GM18507 (cell line): ENCODE data around the gene PCID2.
"Not testable (repeated sequence)": the region's sequence is repeated elsewhere in the genome, so short reads cannot be mapped to it uniquely, and the experiment has no call there.

ENCODE experiments used
- DNase-seq: peaks from one replicate; pipeline ENCODE4 v3.0.0; 2011; ENCODE audit warnings: low read depth; ENCODE audit not compliant: insufficient read length; ENCODE audit errors: extremely low spot score
- FAIRE-seq: peaks from 2 replicates; lab custom pipeline; 2011; peaks lifted over from hg19 to GRCh38; lab: Jason Lieb, UNC

PCID2 gene

GRCh38 chr13:113170511-113170910, 38.0 kb downstream of the PCID2 start:
- FAIRE-seq, result no peak
- DNase-seq, result no peak

DNA sequence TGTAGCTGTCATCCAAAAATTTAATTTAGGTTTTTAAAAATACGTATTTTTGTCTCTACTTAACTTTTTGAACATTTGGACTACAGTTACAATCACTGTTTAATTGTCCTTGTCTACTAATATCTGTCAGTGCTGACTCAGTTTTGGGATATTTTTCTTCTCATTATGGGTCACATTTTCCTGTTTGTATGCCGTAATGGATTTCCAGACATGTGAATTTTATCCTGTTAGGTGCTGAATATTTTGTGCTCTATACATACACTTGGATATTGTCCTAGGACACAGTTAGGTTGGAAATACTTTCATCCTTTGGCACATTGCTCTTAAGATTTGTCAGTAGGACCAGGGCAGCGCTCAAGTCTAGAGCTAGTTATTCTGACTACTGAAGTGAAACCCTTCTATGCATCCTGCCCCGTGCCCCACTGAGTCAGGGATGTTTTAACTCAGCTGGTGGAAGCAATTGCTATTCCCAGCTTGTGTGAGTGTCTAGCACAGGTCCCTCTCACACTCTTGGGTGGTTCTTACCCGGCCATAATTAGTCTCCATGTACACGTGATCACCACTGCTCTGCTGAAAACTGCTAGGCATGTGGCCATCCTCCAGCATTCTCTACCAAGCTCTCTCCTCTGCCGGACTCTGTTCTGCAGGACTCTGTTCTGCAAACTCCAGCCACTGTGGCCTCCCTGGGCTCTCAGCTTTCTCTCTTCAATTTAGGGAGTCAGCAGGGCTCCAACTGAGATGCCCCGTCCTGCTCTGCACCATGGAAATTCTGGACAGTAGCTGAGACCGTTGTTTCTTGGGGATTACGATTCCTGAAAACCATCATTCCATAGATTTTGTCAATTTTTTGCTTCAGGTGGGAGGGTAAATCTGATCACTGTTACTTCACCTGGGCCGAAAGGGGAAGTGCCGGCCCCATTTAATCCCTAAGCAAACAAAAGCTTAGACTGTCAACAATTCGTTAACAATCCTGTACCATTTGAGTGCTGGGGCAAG, 38.9 kb downstream of the PCID2 start:
- FAIRE-seq (no peak), DNase-seq (no peak)

- FAIRE-seq (no peak), DNase-seq (no peak)
Measured at GRCh38 chr13:113168211-113168610, 40.3 kb downstream of the PCID2 start.

DNA sequence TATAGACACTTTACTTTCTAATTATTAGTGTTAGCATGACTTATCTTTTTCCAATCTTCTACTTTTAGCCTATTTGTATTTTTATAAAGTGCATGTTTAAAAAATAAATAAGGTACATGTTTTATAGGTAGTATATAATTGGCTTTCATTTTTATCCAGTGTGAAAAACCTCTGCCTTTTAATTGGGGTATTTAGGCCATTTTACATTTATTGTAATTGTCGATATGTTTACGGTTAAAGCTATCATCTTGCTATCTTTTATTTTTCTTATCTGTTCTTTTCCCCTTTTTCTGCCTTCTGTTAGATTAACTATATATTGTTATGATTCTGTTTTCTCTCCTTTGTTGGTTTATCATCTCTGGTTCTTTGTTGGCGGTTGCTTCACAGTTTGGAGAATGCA, 40.9 kb downstream of the PCID2 start:
- no peak for DNase-seq
- no peak for FAIRE-seq

GRCh38 chr13:113167155-113167554, 41.3 kb downstream of the PCID2 start:
- DNase-seq, result no peak
- no peak for FAIRE-seq

DNA sequence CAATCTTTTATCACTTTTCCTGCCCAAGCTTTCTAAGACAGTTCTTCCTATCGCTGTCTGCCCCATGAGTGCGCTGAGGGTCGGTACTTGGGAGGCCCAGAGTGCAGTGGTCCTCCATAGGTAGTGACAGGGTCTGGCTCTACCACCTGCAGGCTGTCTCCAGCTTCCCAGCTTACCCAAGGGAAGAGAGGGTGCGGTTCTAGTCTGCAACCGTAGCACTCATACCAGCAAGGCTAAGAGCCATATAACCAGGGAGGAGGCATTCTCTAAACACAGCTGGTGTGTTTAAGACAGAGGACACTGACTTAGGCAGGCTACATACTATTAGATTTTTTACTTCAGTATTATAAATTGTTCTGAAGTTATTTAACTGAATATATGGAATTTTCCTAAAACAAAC, 41.8 kb downstream of the PCID2 start:
- FAIRE-seq (no peak), DNase-seq (no peak)

DNA sequence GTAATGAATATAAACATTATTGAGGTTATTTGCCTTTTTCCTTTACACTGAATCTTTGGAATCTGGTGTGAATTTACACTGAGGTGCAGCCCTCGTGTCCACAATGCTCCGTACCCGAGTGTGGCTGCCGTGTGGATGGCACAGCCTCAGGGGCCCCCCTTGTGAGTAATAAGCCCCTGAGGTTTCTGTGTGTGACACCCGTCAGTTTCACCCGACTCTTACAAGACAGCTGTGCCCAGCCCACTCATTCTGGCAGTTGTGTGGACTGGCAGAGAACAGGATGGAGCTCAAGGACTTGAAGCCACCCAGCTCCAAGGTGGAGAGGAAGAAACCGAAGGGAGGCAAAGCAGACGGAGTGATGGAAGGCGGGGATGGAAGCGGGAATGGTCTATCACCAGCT, 42.2 kb downstream of the PCID2 start:
- no peak for FAIRE-seq

DNA sequence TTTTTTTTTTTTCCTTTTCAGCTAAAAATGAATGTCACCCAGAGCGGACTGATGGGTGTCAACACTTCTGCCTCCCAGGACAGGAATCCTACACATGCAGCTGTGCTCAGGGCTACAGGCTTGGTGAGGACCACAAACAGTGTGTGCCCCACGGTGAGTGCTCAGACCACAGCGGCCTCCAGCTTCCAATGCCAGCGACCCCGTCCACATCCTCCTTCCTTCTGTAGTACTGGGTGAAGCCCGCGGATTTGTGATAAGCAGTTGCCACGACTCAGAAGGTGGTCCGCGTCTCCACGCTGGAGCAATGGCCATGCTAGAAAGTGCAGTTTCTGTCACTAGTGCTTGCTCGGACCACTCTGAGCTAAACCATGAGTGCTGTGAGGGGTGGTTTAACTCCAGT, 44.0 kb downstream of the PCID2 start:
- FAIRE-seq (no peak), DNase-seq (no peak)

More for the DNA sequence above, 42.2 kb downstream of the PCID2 start:
- no peak for DNase-seq

DNA sequence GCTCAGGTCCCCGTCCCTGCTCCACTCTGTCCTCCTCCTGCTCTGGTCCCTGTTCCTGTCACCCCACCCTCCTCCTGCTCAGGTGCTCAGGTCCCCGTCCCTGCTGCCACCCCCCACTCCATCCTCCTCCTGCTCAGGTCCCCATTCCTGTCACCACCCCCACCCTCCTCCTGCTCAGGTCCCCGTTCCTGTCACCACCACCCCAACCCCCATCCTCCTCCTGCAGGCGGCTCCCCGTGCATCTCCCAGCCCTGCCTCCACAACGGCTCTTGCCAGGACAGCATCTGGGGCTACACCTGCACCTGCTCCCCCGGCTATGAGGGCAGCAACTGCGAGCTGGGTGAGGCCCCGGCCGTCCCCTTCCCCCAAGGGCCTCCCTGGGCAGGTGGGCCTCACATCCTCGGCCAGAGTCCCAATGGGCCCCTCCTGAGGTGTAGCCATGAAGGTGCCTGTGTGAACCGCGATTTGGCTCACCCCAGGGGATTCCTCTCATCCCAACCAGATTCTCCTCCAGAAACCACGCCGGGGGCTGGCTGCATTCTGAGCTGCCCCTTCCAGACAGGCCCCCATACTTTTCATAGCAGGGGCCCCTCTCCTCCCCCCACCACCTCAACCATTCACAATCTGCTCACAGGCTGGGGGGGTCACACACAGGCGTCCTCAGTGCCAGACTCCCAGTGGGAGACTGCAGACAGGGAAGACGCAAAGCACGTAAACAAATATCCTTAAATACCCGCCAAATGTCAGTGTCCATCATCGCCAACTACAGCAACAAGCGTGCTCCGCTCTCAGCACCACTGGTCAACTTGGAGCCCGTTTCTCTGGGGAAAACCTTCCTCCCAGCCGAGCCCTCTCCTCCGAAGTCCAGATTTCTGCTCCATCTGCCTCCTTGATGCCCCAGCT, 45.4 kb downstream of the PCID2 start:
- no peak for FAIRE-seq

DNA sequence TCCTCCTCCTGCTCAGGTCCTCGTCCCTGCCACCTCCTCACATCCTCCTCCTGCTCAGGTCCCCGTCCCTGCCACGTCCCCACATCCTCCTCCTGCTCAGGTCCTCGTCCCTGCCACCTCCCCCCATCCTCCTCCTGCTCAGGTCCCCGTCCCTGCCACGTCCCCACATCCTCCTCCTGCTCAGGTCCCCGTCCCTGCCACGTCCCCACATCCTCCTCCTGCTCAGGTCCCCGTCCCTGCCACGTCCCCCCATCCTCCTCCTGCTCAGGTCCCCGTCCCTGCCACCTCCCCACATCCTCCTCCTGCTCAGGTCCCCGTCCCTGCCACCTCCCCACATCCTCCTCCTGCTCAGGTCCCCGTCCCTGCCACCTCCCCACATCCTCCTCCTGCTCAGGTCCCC, 46.5 kb downstream of the PCID2 start:
- DNase-seq, FAIRE-seq: not testable (repeated sequence)

More for the DNA sequence above, 45.4 kb downstream of the PCID2 start:
- no peak for DNase-seq

GRCh38 chr13:113161433-113161832, 47.0 kb downstream of the PCID2 start:
- no peak for DNase-seq

GRCh38 chr13:113160983-113161382, 47.5 kb downstream of the PCID2 start:
- FAIRE-seq (no peak), DNase-seq (no peak)

More at GRCh38 chr13:113161433-113161832, 47.0 kb downstream of the PCID2 start:
- no peak for FAIRE-seq

GRCh38 chr13:113159701-113160100, 48.8 kb downstream of the PCID2 start:
- FAIRE-seq (no peak), DNase-seq (no peak)

DNA sequence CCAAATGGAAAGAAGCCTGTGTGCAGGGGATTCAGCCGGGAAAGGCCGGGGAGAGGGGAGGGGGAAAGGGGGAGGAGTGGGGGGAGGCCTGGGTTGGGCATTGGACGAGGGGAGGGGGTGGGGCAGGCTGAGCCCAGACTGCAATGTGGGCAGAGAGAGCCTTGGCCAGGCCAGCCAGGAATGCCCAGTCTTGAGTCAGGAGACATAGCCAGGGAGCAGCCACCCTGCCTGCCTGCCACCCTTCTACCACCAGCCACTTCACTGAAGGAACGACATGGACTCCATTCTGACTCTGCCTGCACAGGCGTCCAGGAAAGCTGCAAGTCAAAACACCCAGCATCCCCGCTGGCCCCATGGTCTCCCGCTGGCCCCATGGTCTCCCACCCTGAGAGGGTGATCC, 49.5 kb downstream of the PCID2 start:
- DNase-seq (no peak), FAIRE-seq (no peak)

DNA sequence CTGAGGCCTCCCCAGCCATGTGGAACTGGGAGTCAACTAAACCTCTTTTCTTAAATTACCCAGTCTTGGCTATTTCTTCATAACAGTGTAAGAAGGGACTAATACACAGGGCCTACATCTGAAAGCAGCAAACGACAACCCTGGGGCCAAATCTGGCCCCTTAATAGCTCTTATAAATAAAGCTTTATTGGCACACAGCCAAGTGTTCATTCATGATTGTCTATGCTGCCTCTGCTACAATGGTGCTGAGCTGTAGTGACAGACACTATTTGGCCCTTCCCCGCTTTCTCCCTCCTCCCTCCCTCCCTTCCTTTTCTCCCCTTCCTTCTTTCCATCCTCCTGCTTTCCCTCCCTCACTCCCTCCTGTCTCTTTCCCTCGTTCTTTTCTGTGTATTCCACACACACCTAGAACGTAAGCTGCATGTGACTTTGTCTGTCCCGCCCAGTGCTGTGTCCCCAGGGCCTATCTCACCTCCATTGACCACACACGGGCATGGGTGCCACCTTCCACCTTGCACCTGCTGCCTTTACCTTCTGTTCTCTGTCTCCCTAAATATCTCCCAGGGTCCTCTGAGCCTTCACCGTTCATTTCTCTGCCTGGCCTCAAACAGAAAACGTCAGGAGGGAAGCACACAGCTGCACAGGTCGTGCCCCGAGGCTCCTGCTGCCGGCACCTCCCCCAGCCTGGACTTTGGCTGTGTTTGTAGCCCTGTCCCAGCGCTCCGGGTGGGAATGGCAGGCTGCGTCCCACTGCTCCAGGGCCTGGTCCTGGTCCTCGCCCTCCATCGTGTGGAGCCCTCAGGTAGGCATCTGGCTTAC, 50.3 kb downstream of the PCID2 start, which contains the start of gene PROZ:
PROZ (plus strand) TSS at position 720 of the 819 bp plus-strand sequence; CDS start at position 733, 13 bp downstream.
- DNase-seq, result no peak
- no peak for FAIRE-seq

GRCh38 chr13:113157206-113157928, 51.1 kb downstream of the PCID2 start:
- no peak for DNase-seq
- no peak for FAIRE-seq

DNA sequence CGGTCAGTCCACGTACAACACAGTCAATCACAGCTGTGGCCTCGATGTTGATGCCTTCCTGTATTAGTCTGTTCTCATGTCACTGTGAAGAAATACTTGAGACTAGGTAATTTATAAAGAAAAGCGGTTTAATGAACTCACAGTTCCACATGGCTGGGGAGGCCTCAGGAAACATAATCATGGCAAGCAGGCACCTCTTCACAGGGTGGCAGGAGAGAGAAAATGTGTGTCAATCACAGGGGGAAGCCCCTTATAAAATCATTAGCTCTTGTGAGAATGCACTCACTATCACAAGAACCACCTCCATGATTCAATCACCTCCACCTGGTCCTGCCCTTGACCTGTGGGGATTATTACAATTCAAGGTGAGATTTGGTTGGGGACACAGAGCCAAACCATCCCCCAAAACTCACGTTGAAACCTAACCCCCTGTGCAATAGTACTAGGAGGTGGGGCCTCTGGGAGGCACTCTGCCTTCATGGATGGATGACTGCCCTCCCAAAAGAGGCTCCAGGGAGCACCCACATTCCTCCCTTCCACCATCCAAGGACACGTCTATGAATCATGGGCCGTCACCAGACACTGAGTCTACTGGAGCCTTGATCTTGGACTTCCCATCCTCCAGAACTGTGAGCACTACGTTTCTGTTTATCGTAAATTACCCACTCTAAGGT, 52.4 kb downstream of the PCID2 start:
- FAIRE-seq (no peak), DNase-seq (no peak)

GRCh38 chr13:113155201-113155600, 53.3 kb downstream of the PCID2 start:
- DNase-seq (no peak), FAIRE-seq (no peak)
